HG03135 (cell line): ENCODE results near the gene LPIN3.

Experiments used
- ATAC-seq: cut with Tn5 transposase; IDR thresholded peaks from one replicate; pipeline ENCODE4 v1.9.1; 2021; ENCODE audit warnings: mild to moderate bottlenecking, moderate library complexity; ENCODE audit not compliant: unreplicated experiment

LPIN3 gene

DNA sequence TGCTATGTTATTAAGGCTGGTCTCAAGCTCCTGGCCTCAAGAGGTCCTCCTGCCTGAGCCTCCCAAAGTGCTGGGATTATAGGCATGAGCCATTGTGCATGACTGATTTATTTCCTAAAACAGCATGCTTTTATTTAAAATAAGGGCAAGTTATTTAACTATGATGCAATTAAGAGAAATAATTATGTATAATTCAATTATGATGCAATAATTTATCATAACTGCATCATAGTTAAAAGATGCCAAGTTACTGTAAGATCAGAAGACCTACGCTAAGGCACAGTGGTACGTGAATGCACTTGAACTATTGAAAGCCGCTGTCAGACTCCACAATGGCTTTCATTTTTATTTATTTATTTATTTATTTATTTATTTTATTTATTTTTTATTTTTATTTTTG is 50.3 kb downstream of the LPIN3 start:
- ATAC-seq, result no peak

DNA sequence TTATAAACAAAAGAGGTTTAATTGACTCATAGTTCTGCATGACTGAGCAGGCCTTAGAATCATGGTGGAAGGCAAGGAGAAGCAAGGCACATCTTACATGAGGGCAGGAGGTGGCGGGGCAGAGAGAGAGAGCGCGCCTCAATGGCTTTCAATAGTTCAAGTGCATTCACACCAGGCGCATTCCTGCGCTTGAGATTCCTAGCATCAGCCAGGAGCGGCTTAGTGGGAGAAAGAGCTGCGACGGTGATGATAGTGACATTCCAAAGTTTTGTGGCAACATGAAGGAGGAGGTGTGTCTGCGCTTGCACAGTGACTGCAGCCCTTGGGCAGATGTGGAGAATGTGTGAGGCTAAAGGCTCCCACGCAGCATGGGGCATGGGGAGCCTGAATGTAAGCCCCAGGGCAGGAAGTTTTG is 51.0 kb downstream of the LPIN3 start:
- ATAC-seq, result no peak

GRCh38 chr20:41392295-41392694 is 51.7 kb downstream of the LPIN3 start:
- ATAC-seq, result no peak

- no peak for ATAC-seq
Observed at GRCh38 chr20:41392871-41393704, 52.5 kb downstream of the LPIN3 start.

GRCh38 chr20:41393705-41394066 is 53.1 kb downstream of the LPIN3 start:
- ATAC-seq, result no peak

DNA sequence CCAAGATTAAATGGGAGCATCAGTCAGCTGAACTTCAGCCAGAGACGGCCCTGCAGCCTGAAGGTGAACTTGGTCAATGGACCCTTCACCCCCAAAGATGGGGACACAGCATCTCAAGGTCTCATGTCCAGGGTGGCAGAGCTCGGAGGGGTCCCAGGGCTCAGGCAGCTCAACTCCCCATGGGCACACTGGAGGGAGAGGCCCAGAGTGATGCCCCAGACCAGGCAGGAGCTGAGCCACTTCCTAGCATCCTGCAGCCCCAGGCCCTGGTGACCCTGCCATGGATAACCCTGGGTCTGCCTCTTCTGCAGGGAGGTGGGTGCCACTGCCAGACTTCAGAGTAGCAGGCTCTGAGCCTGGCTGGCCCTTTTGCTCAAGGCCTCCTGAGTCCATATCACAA is 53.5 kb downstream of the LPIN3 start:
- no peak for ATAC-seq

- ATAC-seq, result no peak
Observed at GRCh38 chr20:41394931-41395666, 54.5 kb downstream of the LPIN3 start.

- ATAC-seq, result no peak
Observed at GRCh38 chr20:41395667-41396664, 55.3 kb downstream of the LPIN3 start.

GRCh38 chr20:41398408-41398807 is 57.8 kb downstream of the LPIN3 start:
- ATAC-seq, result no peak

- ATAC-seq, result no peak
Observed at GRCh38 chr20:41403604-41404003, 63.0 kb downstream of the LPIN3 start.

GRCh38 chr20:41405436-41405835 is 64.8 kb downstream of the LPIN3 start:
- no peak for ATAC-seq

- no peak for ATAC-seq
Observed at GRCh38 chr20:41406353-41406752, 65.7 kb downstream of the LPIN3 start.

- ATAC-seq, result no peak
Observed at GRCh38 chr20:41406896-41407444, 66.3 kb downstream of the LPIN3 start.

DNA sequence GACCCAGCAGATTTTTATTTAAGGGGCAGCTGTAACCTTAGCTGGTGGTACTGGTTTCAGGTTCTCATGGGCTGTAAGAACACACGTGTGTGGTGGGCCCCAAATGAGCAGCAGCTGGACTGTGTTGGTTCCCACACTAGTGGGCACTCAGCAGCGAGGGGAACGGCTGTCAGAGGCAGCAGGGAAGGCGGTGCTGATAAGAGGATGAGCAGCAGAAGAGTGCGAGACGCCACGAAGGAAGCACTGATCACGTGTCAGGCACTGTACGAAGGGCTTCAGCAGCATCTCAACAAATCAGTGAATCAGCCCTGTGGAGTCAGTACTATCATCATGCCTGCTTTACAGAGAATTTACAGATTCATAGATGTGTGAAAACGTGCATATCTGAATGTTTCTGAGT is 67.0 kb downstream of the LPIN3 start:
- no peak for ATAC-seq

GRCh38 chr20:41408156-41408794 is 67.7 kb downstream of the LPIN3 start:
- ATAC-seq, result no peak

- ATAC-seq, result no peak
Observed at GRCh38 chr20:41408986-41409385, 68.4 kb downstream of the LPIN3 start.
